Skeletal muscle cell (primary cell): ENCODE measurements around the gene NEK5.
A peak's percentile ranks its signal among the peaks of the same experiment; 100 is the strongest.
"Not testable (repeated sequence)": the region's sequence is repeated elsewhere in the genome, so short reads cannot be mapped to it uniquely, and the experiment has no call there.

Experiments used
- DNase-seq: peaks from one replicate; pipeline ENCODE4 v3.0.0-alpha.2; 2010; ENCODE audit warnings: low read depth
- H3K4me3 ChIP-seq: 2 replicates; pipeline ENCODE4 v1.5.1; 2011; ENCODE audit warnings: low read depth, mild to moderate bottlenecking, control low read depth, low read length, moderate library complexity

The NEK5 gene, protein sequence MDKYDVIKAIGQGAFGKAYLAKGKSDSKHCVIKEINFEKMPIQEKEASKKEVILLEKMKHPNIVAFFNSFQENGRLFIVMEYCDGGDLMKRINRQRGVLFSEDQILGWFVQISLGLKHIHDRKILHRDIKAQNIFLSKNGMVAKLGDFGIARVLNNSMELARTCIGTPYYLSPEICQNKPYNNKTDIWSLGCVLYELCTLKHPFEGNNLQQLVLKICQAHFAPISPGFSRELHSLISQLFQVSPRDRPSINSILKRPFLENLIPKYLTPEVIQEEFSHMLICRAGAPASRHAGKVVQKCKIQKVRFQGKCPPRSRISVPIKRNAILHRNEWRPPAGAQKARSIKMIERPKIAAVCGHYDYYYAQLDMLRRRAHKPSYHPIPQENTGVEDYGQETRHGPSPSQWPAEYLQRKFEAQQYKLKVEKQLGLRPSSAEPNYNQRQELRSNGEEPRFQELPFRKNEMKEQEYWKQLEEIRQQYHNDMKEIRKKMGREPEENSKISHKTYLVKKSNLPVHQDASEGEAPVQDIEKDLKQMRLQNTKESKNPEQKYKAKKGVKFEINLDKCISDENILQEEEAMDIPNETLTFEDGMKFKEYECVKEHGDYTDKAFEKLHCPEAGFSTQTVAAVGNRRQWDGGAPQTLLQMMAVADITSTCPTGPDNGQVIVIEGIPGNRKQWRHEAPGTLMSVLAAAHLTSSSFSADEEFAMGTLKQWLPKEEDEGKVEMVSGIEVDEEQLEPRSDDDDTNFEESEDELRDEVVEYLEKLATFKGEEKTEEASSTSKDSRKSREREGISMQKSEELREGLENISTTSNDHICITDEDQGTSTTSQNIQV

DNA sequence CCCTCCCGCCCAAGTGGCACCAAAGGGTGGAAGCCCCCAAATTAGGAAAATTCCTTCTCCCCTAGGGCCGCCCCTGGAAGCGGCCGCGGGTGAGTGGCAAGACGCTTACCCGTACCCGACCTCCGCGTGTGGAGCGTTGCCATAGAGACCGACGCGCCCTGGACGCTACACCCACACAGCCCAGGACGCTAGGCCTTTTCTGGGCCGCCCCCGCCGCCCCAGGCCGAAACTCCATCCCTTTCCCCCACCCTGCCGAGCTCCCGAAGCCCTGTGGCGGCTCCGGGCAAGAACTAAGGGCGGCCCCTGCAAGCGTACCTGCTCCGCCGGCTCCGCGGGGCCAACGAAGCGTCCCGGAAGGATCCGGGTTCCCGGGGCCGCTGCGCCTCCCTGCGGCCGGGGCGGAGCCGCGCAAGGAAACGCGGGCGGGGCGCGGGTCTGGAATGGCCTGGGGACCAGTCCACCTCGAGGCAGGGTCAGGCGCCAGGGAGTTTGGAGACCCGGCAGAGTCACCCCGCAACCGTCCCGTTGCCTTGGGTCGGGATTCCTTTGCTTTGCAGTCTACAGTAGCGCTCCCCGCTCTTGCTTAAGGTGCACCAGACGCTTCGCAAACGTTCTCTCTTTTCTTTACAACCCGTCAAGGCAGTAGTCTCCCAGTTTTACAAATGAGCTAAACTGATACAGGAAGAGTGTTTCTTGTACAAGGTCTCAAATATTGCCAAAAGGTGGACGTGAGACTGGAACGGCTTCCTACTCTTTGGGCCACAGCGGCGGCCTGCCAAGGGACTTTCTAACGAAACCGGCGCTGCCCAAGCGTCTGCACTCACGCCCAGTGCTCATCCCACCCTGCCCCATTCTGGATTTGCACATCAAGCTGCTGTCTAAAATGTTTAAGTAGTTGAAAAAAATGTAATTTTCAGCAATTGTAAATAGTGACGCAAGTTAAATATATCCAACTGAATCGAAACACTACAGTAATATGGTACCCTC is at the start of gene NEK5:
NEK5 (minus strand) TSS at position 360 of the 987 bp plus-strand sequence. CDS start 1,591 bp downstream, outside the sequence.
- peak within 1 kb of the TSS; percentile 71 for H3K4me3 ChIP-seq
- no peak for DNase-seq

DNA sequence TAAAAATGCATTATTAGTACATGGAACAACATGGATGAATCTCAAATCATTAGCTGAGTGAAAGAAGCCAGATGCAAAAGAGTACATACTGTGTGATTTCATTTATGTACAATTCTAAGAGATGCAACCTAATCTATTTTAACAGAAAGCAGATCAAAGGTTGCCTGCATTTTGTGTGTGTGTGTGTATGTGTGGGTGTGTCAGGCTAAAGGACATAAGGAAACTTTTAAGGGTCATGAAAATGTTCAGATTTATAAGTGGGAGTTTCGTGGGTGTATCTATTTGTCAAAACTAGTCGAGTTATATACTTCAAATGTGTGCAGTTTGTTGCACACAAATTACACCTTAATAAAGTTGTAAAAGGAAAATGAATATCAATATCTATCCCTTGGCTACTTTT is 48.4 kb upstream of the NEK5 start:
- no peak for DNase-seq
- no peak overlapping the region for H3K4me3 ChIP-seq

DNA sequence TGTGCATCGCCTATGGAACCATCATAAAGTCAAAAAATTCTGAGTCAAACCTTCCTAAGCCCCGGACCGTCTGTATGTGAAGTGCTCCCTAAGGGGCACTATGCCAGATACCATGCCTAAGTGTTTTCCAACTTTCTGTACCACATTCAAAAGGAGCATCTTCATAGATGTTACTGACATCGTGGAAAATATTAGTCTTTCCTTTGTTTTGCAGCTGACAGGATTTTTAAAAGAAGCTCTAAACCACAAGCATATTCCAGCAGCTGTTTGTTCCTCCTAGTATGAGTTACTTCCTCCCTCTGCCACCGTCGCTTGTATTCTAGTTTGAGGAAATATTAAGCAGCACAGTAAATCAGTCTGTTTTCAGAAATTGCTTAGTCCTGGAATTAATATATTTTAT is 45.1 kb upstream of the NEK5 start:
- not testable (repeated sequence) for H3K4me3 ChIP-seq, DNase-seq

DNA sequence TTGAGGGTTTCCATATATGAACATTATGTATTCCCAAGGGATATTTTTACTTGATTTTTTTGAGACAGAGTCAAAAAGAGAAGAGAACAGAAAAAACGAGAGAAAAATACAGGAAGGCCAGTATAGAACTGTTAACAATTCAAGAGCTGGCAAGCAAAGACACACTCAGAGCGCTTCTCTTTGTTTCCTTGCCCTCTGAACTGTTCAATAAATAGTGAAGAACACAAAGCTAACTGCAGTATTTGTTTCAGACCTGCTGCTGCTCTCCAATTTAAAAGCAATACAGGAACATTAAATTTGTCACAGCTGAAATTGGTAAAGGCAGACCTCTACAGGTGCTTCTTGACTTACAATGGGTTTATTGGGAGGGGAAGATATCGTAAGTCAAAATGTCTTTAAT is 44.5 kb upstream of the NEK5 start:
- H3K4me3 ChIP-seq = no peak overlapping the region
- no peak for DNase-seq

DNA sequence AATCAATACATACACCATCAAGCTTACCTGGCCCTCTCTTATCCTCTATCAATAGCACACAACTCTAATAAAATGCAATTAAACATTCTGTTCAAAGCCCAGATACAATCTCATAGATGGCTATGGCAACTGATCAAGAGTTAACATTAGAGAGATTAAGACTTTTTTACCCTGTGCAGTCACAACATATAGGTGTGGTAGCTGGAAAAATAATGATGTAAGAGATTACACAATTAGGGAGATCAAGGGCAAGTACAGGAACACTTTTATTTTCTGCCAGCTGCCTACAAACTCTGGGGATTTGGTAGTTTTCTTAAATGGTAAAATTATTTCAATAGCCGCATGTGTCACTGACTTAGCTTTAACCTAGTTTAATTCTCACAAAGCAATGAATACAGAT is 42.8 kb upstream of the NEK5 start:
- not testable (repeated sequence) for DNase-seq, H3K4me3 ChIP-seq

DNA sequence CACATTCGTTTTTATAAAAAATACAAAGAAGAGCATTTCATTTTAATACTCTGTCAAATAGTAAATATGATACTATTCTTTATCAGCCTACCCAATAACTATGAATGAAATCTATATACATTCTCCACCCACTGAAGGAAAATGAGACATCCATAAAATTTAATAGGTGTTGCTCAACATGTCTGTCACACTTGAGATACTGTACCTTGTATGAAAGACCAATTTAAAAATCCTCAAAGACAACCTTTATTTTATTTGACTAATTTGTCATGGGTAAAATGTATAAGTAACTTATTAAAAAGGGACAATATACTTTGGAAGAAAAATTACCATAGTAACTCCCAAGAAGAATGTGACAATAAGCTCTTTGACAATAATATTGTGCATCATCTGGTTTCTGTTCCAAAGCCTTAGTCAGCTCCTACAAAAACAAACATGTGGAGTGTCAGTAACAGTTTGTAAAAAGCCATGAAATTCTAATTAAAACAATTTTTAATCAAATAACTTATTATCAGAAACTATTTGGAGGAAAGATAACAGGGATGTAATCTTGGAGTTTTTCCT is 42.0 kb upstream of the NEK5 start:
- H3K4me3 ChIP-seq, DNase-seq: not testable (repeated sequence)

DNA sequence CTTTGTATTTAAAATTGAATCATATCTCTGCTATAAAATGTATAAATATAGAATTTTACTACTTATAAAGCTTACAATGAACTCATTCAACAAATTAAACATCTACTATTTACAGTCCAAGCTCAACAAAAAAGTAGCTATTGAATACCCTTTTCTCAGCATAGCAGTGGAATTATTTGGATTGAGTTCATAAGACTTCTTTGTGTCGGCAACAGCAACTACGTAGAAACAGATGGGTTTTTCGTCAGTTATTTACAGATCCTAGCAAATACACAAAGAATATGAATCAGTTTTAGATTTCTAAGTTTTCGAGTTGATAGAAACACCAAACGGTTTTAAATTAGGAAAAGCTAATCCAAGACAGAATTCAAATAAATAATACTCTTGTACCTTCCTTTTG is 41.0 kb upstream of the NEK5 start:
- no peak overlapping the region for H3K4me3 ChIP-seq
- DNase-seq = no peak

DNA sequence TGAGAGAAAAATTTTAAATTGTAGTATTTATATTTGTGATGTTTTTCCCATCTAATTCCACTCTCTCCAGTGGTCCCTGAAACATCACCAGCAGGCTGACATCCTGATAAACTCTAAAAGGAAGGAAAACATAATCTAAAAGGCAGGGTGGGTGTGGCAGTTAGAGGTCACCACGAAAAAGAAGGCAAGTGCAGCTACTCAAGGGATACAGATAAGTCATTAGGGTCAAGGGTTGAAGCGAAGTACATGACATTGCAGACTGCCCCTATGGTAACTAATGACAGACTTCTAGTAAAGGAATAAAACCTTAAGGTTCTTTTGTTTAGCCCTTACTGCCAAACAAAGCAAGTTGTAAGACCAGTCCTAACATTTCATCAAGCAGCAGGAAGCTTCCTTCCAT is 36.5 kb upstream of the NEK5 start:
- no peak overlapping the region for H3K4me3 ChIP-seq
- DNase-seq = no peak

DNA sequence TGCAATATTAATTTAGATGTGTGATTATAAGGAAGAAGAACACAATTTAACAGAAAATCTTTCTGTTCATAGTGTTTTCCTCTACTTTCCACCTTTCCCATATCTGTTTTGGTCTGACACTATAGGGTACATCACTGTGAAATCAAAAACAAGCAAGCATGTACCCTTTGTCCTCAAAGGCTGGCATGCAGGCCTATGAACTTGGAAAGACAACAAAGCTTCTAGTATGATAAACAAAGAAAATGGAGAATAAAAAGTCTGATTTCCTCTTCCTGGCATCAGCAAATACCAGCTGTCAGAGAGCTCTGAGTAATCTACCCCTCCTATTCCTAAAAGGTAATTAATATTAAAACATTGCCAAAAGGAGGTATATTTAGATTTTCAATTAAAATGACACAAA is 36.1 kb upstream of the NEK5 start:
- H3K4me3 ChIP-seq = no peak overlapping the region

DNA sequence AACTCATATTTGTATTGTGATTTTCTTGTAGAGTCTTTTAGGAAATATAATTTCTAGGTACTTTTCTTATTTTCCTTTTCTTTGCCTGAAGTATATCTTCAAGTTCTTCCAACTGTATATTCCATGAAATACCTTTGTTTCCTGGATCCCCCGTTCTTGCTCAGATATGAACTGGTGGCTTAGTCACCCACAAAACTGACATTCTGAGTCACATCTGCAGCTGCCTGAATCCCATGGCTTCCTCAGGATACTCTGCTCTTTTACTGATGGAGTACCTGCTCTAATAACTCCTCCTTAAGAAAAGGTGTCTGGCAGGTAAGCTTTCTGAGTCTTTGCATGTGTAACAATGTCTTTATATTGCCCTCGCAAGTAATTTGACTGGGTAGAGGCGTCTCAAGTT is 35.0 kb upstream of the NEK5 start:
- H3K4me3 ChIP-seq, DNase-seq: not testable (repeated sequence)

More for the DNA sequence above, 36.1 kb upstream of the NEK5 start:
- no peak for DNase-seq

DNA sequence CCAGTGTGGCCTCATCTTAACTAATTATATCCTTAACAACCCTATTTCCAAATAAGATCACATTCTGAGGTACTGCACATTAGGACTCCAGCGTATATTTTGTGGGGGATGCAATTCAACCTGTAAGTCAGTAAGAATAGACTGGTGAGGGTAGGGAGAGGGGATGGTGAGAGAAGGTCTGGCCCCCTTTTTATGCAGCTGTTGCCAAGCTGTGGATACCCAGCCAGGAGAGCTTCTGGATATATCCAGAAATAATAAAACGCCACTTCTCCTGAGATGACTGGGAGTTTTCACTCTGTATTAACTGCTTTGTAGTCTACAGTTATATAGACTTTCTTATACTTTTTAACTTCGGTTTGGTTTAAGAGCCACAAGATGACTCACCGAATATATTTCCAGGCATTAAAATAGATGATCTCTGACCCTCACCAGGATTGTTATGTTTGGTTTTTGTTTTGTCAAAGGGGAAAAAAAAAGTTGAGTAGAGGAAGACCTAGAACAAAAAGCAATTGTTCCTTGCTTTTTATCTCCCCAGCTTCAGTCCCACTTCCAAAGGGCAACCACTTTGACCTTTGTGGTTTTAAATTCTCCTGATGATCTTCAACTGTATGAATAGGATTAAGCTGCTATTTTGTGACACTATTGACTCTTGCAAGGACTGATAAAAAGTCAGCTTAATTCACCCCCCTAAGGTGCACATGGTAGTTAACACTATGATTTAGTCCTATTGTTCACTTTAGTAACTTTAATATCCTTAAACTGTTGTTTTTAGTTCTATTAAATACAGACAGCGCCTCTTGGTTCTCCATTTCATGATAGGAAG is 33.6 kb upstream of the NEK5 start:
- no peak overlapping the region for H3K4me3 ChIP-seq
- DNase-seq = no peak

DNA sequence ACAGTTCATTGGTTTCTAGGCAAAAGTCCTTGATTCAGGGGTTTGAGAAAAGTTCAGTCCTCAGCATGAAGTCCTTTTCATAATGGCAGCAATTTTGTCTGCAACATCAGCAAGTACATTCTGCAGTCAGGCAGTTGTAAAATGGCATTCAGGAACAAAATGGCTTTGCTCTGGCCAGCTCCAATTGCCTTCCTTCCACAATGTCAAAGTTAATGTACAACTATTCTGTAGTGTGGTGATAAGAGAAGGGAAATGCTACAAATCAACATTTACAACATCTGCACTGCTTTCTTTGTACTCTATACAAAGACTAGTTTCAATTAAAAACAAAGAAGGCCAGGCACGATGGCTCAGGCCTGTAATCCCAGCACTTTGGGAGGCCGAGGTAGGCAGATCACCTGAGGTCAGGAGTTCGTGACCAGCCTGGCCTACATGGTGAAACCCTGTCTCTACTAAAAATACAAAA is 32.3 kb upstream of the NEK5 start:
- no peak overlapping the region for H3K4me3 ChIP-seq
- DNase-seq = no peak

DNA sequence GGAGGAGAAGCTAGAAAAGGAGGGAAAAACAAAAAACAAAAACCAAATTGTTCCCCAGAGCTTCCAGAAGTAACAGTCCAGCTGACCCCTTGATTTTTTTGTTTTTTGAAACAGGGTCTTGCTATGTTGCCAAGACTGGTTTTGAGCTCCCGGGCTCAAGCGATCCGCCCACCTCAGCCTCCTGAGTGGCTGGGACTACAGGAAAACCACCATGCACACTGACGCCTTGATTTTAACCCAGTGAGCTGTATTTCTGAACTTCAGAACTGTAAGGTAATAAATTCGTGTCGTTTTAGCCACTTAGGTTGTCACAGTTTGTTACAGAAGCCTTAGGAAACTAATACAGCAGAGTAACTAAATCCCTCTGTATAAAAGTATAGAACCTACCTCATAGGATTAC is 31.6 kb upstream of the NEK5 start:
- H3K4me3 ChIP-seq = no peak overlapping the region
- DNase-seq = no peak

DNA sequence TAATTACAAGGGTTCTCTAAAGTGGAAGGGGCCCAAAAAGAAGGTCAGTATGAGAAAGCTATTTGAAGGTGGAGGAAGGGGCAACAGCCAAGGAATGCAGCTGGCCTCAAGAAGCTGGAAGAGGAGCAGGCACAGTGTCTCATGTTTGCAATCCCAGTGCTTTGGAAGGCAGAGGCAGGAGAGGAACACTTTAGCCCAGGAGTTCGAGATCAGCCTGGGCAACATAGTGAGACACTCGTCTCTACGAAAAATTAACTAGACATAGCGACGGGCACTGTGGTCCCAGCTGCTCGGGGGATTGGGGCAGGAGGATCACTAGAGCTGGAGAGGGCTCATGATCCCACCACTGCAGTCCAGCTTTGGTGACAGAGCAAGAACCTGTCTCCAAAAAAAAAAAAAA is 31.2 kb upstream of the NEK5 start:
- DNase-seq = no peak
- H3K4me3 ChIP-seq = no peak overlapping the region

DNA sequence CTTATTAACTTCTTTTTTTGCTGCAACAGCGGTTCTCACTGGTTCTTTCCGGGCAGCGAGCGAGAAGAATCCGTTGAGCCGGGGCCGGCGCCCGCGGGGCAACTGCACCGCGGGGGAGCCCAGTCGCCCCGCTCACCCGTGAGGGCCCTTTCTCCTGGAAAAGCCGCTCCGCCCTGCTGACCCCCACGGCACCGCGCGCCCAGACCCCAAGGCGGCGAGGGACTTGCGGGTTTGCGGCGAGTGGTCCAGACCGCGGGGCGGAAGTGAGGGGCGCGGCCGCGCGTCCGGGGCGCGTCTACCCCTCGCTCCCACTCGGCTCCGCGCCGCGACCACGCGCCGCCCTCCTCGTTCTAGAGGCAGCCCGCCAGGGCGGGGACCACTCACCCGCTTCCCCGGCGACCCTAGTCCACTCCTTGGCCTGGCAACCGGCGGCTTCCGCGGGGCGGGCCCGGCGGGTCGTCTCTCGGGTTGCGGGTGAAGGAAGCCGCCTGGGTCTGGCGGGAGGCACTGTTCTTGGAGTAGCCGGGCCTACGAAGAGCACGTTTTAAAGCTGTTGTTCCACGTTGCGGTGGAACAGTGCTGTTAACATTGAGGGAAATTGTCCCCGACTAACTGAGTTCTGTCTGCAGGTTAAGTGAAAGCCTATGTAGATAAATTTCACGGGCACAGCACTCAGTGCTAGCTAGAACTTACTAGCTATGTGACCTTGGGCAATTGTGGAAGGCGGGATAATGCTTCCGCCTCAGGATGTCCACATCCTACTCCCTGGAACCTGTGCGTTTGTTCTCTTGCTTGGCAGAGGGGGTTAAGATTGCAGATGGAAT is 30.5 kb upstream of the NEK5 start, which contains the start of gene NEK3:
NEK3 (minus strand) TSS at position 439 of the 824 bp plus-strand sequence. CDS start 3,406 bp downstream, outside the sequence.
- no peak for DNase-seq
- H3K4me3 ChIP-seq = peak within 1 kb of the TSS; percentile 79

DNA sequence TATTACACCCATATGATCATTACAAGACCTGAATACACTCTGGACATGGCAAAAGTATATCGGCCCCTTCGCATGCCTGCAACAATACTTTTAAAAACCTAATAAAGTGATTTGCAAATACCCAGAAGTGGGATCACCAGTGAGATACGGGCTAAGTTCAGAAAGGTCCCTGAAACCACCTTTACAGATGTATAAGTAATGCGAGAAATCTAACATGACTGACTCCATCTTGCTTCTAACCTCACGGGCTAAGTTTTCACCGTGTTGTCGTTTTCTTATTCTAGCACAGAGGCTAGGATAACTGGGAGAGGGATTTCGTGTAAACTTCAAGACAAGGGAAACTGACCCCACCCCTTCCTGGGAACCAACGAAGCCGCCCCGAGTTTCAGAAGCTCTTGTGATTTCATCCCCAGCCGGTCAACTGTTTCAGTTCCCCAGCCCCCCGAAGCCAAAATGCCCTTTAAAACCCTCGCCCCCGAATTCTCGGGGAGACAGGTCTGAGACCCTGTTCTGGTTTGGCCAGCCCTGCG is 29.8 kb upstream of the NEK5 start:
- no peak for DNase-seq
- peak overlapping the region; percentile 79 for H3K4me3 ChIP-seq

DNA sequence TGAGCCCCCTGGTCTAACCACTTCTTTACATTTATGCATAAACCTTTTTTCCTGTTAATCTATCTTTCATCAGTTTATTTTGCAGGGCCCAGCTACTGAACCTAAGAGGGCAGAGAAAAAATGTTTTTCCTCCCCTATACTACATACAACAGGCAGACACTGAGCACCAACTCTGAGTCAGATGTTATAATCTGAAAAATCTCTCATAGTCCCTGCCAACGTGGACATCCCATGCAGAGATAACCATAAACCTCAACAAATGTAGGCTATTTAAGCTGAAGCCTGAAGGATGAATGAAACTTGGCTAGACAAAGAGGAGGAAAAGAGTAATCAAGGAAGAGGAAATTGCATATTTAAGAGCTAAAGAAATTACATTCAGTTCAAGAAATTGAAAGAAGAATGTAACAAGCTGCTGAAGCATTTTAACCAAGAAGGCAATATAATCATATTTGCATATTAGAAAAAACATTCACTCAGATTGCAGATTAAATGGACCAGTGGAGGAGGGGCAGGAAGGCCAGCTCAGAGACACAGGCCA is 27.9 kb upstream of the NEK5 start:
- no peak for DNase-seq
- H3K4me3 ChIP-seq = no peak overlapping the region
